A549 (cell line): ENCODE measurements around the gene TMEM253.

ENCODE experiments used
- CEBPB ChIP-seq, 2 experiments: fragments of >200 bp in 1 of 2; sonication (Bioruptor Twin) in 1 of 2; formaldehyde crosslinking in 1 of 2; IDR thresholded peaks; 2 replicates each; pipeline ENCODE4 v1.6.1; 2012 to 2016
- CHD2 ChIP-seq: fragments of 150-350 bp; IDR thresholded peaks from 2 replicates; pipeline ENCODE4 v1.6.1; 2014; ENCODE audit warnings: low read length; ENCODE audit not compliant: partially characterized antibody
- CTCF ChIP-seq: fragments of >200 bp; sonication (Bioruptor Twin); formaldehyde crosslinking; IDR thresholded peaks from 3 replicates; pipeline ENCODE4 v1.5.1; 2016
- MAX ChIP-seq: IDR thresholded peaks from 2 replicates; pipeline ENCODE4 v1.6.1; 2012
- SMC3 ChIP-seq: fragments of >200 bp; sonication (Bioruptor Twin); formaldehyde crosslinking; IDR thresholded peaks from 3 replicates; pipeline ENCODE4 v1.6.1; 2018; ENCODE audit warnings: inconsistent platforms
- SREBF2 ChIP-seq: fragments of 450-650 bp; IDR thresholded peaks from 2 replicates; pipeline ENCODE4 v1.6.1; 2014; ENCODE audit warnings: mild to moderate bottlenecking, moderate library complexity
- USF2 ChIP-seq: fragments of 450-650 bp; IDR thresholded peaks from 2 replicates; pipeline ENCODE4 v1.6.1; 2014; ENCODE audit warnings: antibody characterized with exemption

- no peak for TF ChIP-seq CHD2
- TF ChIP-seq CTCF, result no peak
- no peak for TF ChIP-seq CEBPB (IDR thresholded peaks at IDR 0.05)
- no peak for TF ChIP-seq SMC3
- TF ChIP-seq SREBF2, result no peak
- no peak for TF ChIP-seq MAX
- no peak for TF ChIP-seq USF2
Observed at GRCh38 chr14:21089271-21089670, 11.6 kb upstream of the TMEM253 start.
